Body of pancreas (tissue), 4 donors: ENCODE results near the gene RASSF5.

ENCODE experiments used
- CTCF ChIP-seq, 7 experiments: fragments of 450-650 bp in 4 of 7; fragments of 200-600 bp in 3 of 7; sonication (generic) in 3 of 7; IDR thresholded peaks; one replicate each; pipeline ENCODE4 v1.5.1; 2016 to 2019; ENCODE audit warnings: antibody characterized with exemption in 7 of 7
- POLR2A ChIP-seq, 3 donors: fragments of 450-650 bp; IDR thresholded peaks; one replicate each; pipeline ENCODE4 v1.6.1; 2016; ENCODE audit warnings: antibody characterized with exemption in 3 of 3, mild to moderate bottlenecking in 2 of 3

- no peak for TF ChIP-seq POLR2A (IDR thresholded peaks at IDR 0.05)
- no peak for TF ChIP-seq CTCF (IDR thresholded peaks at IDR 0.05)
Measured at GRCh38 chr1:206586501-206587445, 79.4 kb downstream of the RASSF5 start.
